ENCODE data around the gene ZSCAN2.

The ZSCAN2 gene

GRCh38 chr15:84668221-84668982 is 67.6 kb downstream of the ZSCAN2 start:
- Histone ChIP-seq H3K4me3 (ENCODE audit: low read length) (no peak overlapping the region), H3K27me3 (ENCODE audit: control insufficient read depth, insufficient read depth, low read length) (no peaks in the 10 kb centered on the region), H3K9me3 (ENCODE audit: control insufficient read depth, insufficient read depth, low read length) (no peaks in the 10 kb centered on the region), H3K27ac (ENCODE audit: low read length) (no peak overlapping the region), H3K4me1 (ENCODE audit: control insufficient read depth, insufficient read depth, low read length) (no peaks in the 10 kb centered on the region), H3K36me3 (ENCODE audit: control insufficient read depth, insufficient read depth, low read length) (peaks cover 9% of the 10 kb centered on the region)
- WGBS (ENCODE audit: insufficient coverage, insufficient read length): no CpG with 5 or more reads among the region's 3 CpGs
- DNase-seq (ENCODE audit: low read depth, low spot score): no peak

DNA sequence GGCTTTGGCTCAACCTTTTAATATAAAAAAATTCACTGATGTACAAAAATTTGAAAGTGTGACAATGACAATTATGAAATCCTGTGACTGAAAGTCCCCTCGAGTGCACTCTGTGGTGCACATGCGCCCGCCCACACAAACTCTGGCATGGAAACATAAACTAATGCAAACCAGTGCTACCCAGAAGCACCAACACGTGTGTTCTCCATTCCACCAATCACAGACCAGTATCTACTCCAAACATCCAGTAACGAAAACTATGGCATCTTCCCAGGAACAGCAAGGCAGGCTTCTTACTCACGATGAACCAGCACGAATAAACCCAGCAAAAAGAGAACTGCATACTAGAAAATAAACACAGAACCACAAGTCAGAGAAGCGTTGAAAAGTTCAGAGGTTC is 68.9 kb downstream of the ZSCAN2 start:
- peaks cover 9% of the 10 kb centered on the region for H3K36me3 ChIP-seq (ENCODE audit: control insufficient read depth, insufficient read depth, low read length)

DNA sequence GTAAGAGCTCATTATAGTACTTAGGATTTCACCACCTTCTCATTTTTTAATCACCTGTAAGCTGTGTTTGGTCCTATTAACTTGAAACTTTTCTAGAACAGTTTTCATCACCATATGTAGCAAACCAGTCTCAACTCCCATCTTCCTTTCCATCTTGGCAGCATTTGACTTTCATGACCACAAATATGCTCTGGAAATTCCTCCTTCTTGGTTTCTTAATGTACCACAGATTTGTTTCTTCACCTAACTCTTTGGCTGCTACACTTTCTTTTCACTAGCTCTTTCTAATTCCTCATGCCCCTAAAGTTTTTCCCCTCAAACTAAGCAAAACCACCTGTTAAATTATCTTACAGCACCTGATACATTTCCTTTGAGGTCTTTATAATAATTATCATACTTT is 70.4 kb downstream of the ZSCAN2 start:
- Histone ChIP-seq H3K27me3 (ENCODE audit: control insufficient read depth, insufficient read depth, low read length) (no peaks in the 10 kb centered on the region), H3K4me3 (ENCODE audit: low read length) (no peak overlapping the region), H3K9me3 (ENCODE audit: control insufficient read depth, insufficient read depth, low read length) (no peaks in the 10 kb centered on the region), H3K27ac (ENCODE audit: low read length) (no peak overlapping the region), H3K36me3 (ENCODE audit: control insufficient read depth, insufficient read depth, low read length) (peaks cover 5% of the 10 kb centered on the region; the same call in 1 of the 2 replicates), H3K4me1 (ENCODE audit: control insufficient read depth, insufficient read depth, low read length) (no peaks in the 10 kb centered on the region)
- DNase-seq (ENCODE audit: low read depth, low spot score): no peak

More for the DNA sequence above, 68.9 kb downstream of the ZSCAN2 start:
- WGBS (ENCODE audit: insufficient coverage, insufficient read length): no CpG with 5 or more reads among the region's 8 CpGs
- DNase-seq (ENCODE audit: low read depth, low spot score): no peak
- Histone ChIP-seq H3K4me1 (ENCODE audit: control insufficient read depth, insufficient read depth, low read length) (no peaks in the 10 kb centered on the region), H3K4me3 (ENCODE audit: low read length) (no peak overlapping the region), H3K9me3 (ENCODE audit: control insufficient read depth, insufficient read depth, low read length) (no peaks in the 10 kb centered on the region), H3K27me3 (ENCODE audit: control insufficient read depth, insufficient read depth, low read length) (no peaks in the 10 kb centered on the region), H3K27ac (ENCODE audit: low read length) (no peak overlapping the region)

Data from iPS DF 6.9 (cell line).